Keratinocyte (primary cell): Measurements from ENCODE around the gene DLG2.

Experiments
- EZH2 ChIP-seq: IDR thresholded peaks from one replicate; pipeline ENCODE4 v1.6.1; 2012; ENCODE audit warnings: inconsistent platforms, mild to moderate bottlenecking, low read length, moderate library complexity
- TF ChIP-seq, protein P1 (sequence below), 3 experiments: IDR thresholded peaks in 1 of 3; conservative IDR thresholded peaks in 1 of 3; optimal IDR thresholded peaks in 1 of 3; 2 replicates in 2 of 3; 3 replicates in 1 of 3; pipeline versions ENCODE3 to v1.5.1; 2011; ENCODE audit warnings: low read length in 3 of 3, mild to moderate bottlenecking in 3 of 3, moderate library complexity in 2 of 3, control low read depth in 1 of 3, inconsistent platforms in 1 of 3; ENCODE audit not compliant: insufficient read depth in 2 of 3; ENCODE audit errors: extremely low read depth in 1 of 3

DNA sequence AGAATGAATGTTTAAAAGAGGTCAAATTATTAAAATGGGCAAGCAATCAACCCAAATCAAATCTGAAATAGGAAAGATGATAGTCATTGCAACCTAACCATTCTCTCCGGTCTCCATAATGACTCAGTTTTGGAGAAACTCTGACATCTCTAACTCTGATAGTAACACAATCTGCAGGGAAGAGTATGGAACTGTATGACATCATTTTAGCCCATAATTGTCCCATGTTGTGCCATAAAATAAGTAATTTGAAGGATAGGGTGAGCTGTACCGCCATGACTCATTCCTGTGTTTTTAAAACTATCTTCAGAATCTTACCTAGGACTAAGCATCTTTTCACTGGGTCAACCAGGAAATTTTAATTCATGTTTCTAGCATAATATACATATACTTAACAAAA, 350.8 kb downstream of the DLG2 start:
- TF ChIP-seq, protein P1, sequence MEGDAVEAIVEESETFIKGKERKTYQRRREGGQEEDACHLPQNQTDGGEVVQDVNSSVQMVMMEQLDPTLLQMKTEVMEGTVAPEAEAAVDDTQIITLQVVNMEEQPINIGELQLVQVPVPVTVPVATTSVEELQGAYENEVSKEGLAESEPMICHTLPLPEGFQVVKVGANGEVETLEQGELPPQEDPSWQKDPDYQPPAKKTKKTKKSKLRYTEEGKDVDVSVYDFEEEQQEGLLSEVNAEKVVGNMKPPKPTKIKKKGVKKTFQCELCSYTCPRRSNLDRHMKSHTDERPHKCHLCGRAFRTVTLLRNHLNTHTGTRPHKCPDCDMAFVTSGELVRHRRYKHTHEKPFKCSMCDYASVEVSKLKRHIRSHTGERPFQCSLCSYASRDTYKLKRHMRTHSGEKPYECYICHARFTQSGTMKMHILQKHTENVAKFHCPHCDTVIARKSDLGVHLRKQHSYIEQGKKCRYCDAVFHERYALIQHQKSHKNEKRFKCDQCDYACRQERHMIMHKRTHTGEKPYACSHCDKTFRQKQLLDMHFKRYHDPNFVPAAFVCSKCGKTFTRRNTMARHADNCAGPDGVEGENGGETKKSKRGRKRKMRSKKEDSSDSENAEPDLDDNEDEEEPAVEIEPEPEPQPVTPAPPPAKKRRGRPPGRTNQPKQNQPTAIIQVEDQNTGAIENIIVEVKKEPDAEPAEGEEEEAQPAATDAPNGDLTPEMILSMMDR (optimal IDR thresholded peaks at IDR 0.05 in 1 of 3, IDR thresholded peaks at IDR 0.05 in 1 of 3, conservative IDR thresholded peaks at IDR 0.05 in 1 of 3; ENCODE audit: extremely low read depth in 1 of 3, insufficient read depth in 2 of 3, low read length in 3 of 3) = no peak
- no peak for TF ChIP-seq EZH2
